OCI-LY7 (cell line): ENCODE results near the gene OGFOD3. TPM values are rescaled to one million over a fixed set of nuclear protein-coding genes. Genes with fewer than 3 reads are reported as not detected.

Source experiments
- BruUV-seq: library from RNA; stranded (reverse); fragments of 400-500 nt; replicated peaks from 2 replicates; lab custom pipeline; 2021; lab: Mats Ljungman, UMichigan
- CTCF ChIA-PET: fragments of 300-600 bp; sonication (Branson Sonifier 250); formaldehyde crosslinking; loops from one replicate; lab custom pipeline; 2022; ENCODE audit warnings: antibody characterized with exemption; ENCODE audit not compliant: unreplicated experiment; lab: Charles Lee
- POLR2A ChIA-PET: fragments of 300-600 bp; sonication (Branson Sonifier 250); formaldehyde crosslinking; loops from one replicate; lab custom pipeline; 2022; ENCODE audit warnings: antibody characterized with exemption; lab: Charles Lee
- DNase-seq: peaks from one replicate; pipeline ENCODE4 v3.0.0-alpha.2; 2015; ENCODE audit warnings: low spot score
- H2AFZ ChIP-seq: fragments of 200-600 bp; sonication (generic), shearing (Covaris generic); 2 replicates; pipeline ENCODE4 v1.6.1; 2014; ENCODE audit warnings: mild to moderate bottlenecking, antibody characterized with exemption, low read length, moderate library complexity
- H3K27ac ChIP-seq: fragments of 200-600 bp; sonication (generic); 2 replicates; pipeline ENCODE4 v1.5.1; 2014; ENCODE audit warnings: mixed run types, low read depth, mild to moderate bottlenecking, moderate library complexity, low read length, inconsistent platforms; ENCODE audit not compliant: poor library complexity, severe bottlenecking
- H3K36me3 ChIP-seq: fragments of 200-600 bp; sonication (generic); 2 replicates; pipeline ENCODE4 v1.6.1; 2014; ENCODE audit warnings: mild to moderate bottlenecking, antibody characterized with exemption, low read length, moderate library complexity, mixed read lengths; ENCODE audit not compliant: insufficient read depth
- H3K4me1 ChIP-seq: fragments of 200-600 bp; sonication (generic); 2 replicates; pipeline ENCODE4 v1.5.1; 2014; ENCODE audit warnings: mild to moderate bottlenecking, low read length; ENCODE audit not compliant: insufficient read depth, poor library complexity, severe bottlenecking
- H3K4me2 ChIP-seq: fragments of 200-600 bp; sonication (generic); 2 replicates; pipeline ENCODE4 v1.6.1; 2014; ENCODE audit warnings: mild to moderate bottlenecking, low read length
- H3K4me3 ChIP-seq: fragments of 200-600 bp; sonication (generic); 2 replicates; pipeline ENCODE4 v1.5.1; 2014; ENCODE audit warnings: mild to moderate bottlenecking, low read depth, low read length; ENCODE audit not compliant: poor library complexity, severe bottlenecking
- H3K79me2 ChIP-seq: fragments of 200-600 bp; sonication (generic); 2 replicates; pipeline ENCODE4 v1.6.1; 2016; ENCODE audit warnings: low read depth, mild to moderate bottlenecking, low read length, moderate library complexity, mixed read lengths; ENCODE audit not compliant: insufficient read depth
- H3K9me2 ChIP-seq: fragments of 200-600 bp; sonication (generic); 2 replicates; pipeline ENCODE4 v1.6.1; 2016; ENCODE audit warnings: mild to moderate bottlenecking, low read length, mixed read lengths; ENCODE audit not compliant: insufficient read depth
- H3K9me3 ChIP-seq: fragments of 200-600 bp; sonication (generic); 2 replicates; pipeline ENCODE4 v1.6.1; 2014; ENCODE audit warnings: mild to moderate bottlenecking, mixed run types, low read length, mixed read lengths
- H4K20me1 ChIP-seq: fragments of 200-600 bp; sonication (generic); 2 replicates; pipeline ENCODE4 v1.6.1; 2014; ENCODE audit warnings: mild to moderate bottlenecking, antibody characterized with exemption, low read length, moderate library complexity, mixed read lengths; ENCODE audit not compliant: insufficient read depth
- CTCF ChIP-seq: fragments of 200-600 bp; sonication (generic); conservative IDR thresholded peaks from 2 replicates; pipeline ENCODE4 v1.5.1; 2014; ENCODE audit warnings: mild to moderate bottlenecking, antibody characterized with exemption, low read length, moderate library complexity, mixed read lengths
- EZH2phosphoT487 ChIP-seq: fragments of 200-600 bp; sonication (generic); IDR thresholded peaks from 2 replicates; pipeline ENCODE4 v1.6.1; 2018; ENCODE audit warnings: low read depth, borderline replicate concordance, mild to moderate bottlenecking, mixed run types, antibody characterized with exemption, low read length, moderate library complexity, mixed read lengths
- intact Hi-C: fragments of 100-400 bp; cut with micrococcal nuclease; formaldehyde crosslinking; loops from one replicate; pipeline ENCODE4 v1.10.0; 2022; ENCODE audit not compliant: unreplicated experiment
- total RNA-seq, 2 experiments: library from RNA; depleted of rRNA in 1 of 2; stranded (reverse); fragments of >200 nt in 1 of 2; shearing (Covaris generic) in 1 of 2; gene quantifications; 2 replicates each; pipeline ENCODE4 v1.2.3, GENCODE V29; 2014 to 2022

OGFOD3 gene
- total RNA-seq, 2 experiments from 2014 or later: 55.6 to 65.2 TPM

- ChIA-PET POLR2A (interaction anchor here (0.7 to 3.0 kb wide), 7 partner anchors 8 to 100 kb away, joined by 3 to 15 read pairs (median 5); partner anchors contain the start of gene HEXD), CTCF (interaction anchor here (0.8 to 1.1 kb wide), 3 partner anchors 9 to 136 kb away, joined by 3 to 4 read pairs (median 4); no protein-coding TSS in a partner anchor)
Measured at GRCh38 chr17:82357394-82357793, 61.0 kb downstream of the OGFOD3 start.

GRCh38 chr17:82356845-82357355 is 61.5 kb downstream of the OGFOD3 start:
- POLR2A ChIA-PET: interaction anchor here (1.4 to 3.0 kb wide), 6 partner anchors 10 to 101 kb away, joined by 3 to 15 read pairs (median 5); partner anchors contain the start of gene HEXD
- intact Hi-C loops: loop anchor here (1.0 kb wide), 1 partner anchor 61 kb away; the partner anchor contains the start of genes HEXD and OGFOD3

More at GRCh38 chr17:82357394-82357793, 61.0 kb downstream of the OGFOD3 start:
- H3K4me1 ChIP-seq: peaks cover 57% of the 10 kb centered on the region
- no peaks in the 10 kb centered on the region for H3K9me2 ChIP-seq
- intact Hi-C loops: loop anchor here (1.0 kb wide), 1 partner anchor 61 kb away; the partner anchor contains the start of genes HEXD and OGFOD3
- no peaks in the 10 kb centered on the region for H4K20me1 ChIP-seq
- H3K9me3 ChIP-seq: no peaks in the 10 kb centered on the region
- H3K4me2 ChIP-seq: peak overlapping the region; percentile 39
- peak overlapping the region; percentile 59 for H3K27ac ChIP-seq
- BruUV-seq: no TSS peak
- H3K4me3 ChIP-seq: no peak overlapping the region
- no peaks in the 10 kb centered on the region for H3K36me3 ChIP-seq
- no peaks in the 10 kb centered on the region for H3K79me2 ChIP-seq
- peak overlapping the region; percentile 58 for H2AFZ ChIP-seq
- no peak for DNase-seq
- TF ChIP-seq CTCF (no peak), EZH2phosphoT487 (no peak)

More at GRCh38 chr17:82356845-82357355, 61.5 kb downstream of the OGFOD3 start:
- H3K9me2 ChIP-seq: no peaks in the 10 kb centered on the region
- TF ChIP-seq EZH2phosphoT487 (no peak), CTCF (no peak)
- H2AFZ ChIP-seq: peak overlapping the region; percentile 58
- H3K27ac ChIP-seq: no peak overlapping the region
- H3K79me2 ChIP-seq: no peaks in the 10 kb centered on the region
- peak; percentile 67 for DNase-seq
- CTCF ChIA-PET: interaction anchor here (0.8 to 1.1 kb wide), 2 partner anchors 10 to 60 kb away, joined by 3 to 4 read pairs; no protein-coding TSS in a partner anchor
- H3K4me2 ChIP-seq: peak overlapping the region; percentile 39
- peaks cover 62% of the 10 kb centered on the region for H3K4me1 ChIP-seq
- H3K9me3 ChIP-seq: no peaks in the 10 kb centered on the region
- H3K36me3 ChIP-seq: no peaks in the 10 kb centered on the region
- H3K4me3 ChIP-seq: no peak overlapping the region
- H4K20me1 ChIP-seq: no peaks in the 10 kb centered on the region
- BruUV-seq: no TSS peak
